CD4-positive, alpha-beta T cell (primary cell): ENCODE results near the gene DEPDC5. TPM values are rescaled to one million over a fixed set of nuclear protein-coding genes. Genes with fewer than 3 reads are reported as not detected.

Experiments
- ATAC-seq: fragments of 200-7000 bp; cut with Tn5 transposase; one replicate; pipeline ENCODE4 v1.10.0; 2022; ENCODE audit warnings: mild to moderate bottlenecking; ENCODE audit not compliant: poor library complexity
- CTCF ChIA-PET: fragments of 350-600 bp; sonication (Branson Sonifier 250); formaldehyde crosslinking; loops from one replicate; lab custom pipeline; 2021; ENCODE audit warnings: antibody characterized with exemption, inconsistent platforms; lab: Charles Lee
- POLR2A ChIA-PET: fragments of 350-600 bp; sonication (Branson Sonifier 250); formaldehyde crosslinking; loops from one replicate; lab custom pipeline; 2021; ENCODE audit warnings: antibody characterized with exemption, inconsistent platforms; lab: Charles Lee
- DNase-seq, 14 experiments: peaks; one replicate each; pipeline ENCODE4 v3.0.0-alpha.2; 2013 to 2020; ENCODE audit warnings: mixed read lengths in 2 of 14
- H3K27ac ChIP-seq, 2 donors: one replicate each; pipeline versions ENCODE4 v1.5.1 to v1.7.0; 2013; ENCODE audit warnings: low read length in 2 of 2, low read depth in 1 of 2, mild to moderate bottlenecking in 1 of 2
- H3K27me3 ChIP-seq, 2 experiments: 1 replicate in 1 of 2; 2 replicates in 1 of 2; pipeline versions ENCODE4 v1.6.1 to v1.7.0; 2013; ENCODE audit warnings: low read length in 2 of 2, control low read depth in 1 of 2, mild to moderate bottlenecking in 1 of 2, moderate library complexity in 1 of 2; ENCODE audit not compliant: insufficient read depth in 2 of 2, control insufficient read depth in 1 of 2
- H3K36me3 ChIP-seq: one replicate; pipeline ENCODE4 v1.6.1; 2013; ENCODE audit warnings: low read length, control low read depth; ENCODE audit not compliant: insufficient read depth
- H3K4me1 ChIP-seq: one replicate; pipeline ENCODE4 v1.6.1; 2013; ENCODE audit warnings: low read length, control low read depth; ENCODE audit not compliant: insufficient read depth
- H3K4me3 ChIP-seq: one replicate; pipeline ENCODE4 v1.5.1; 2013; ENCODE audit warnings: mild to moderate bottlenecking, low read length, moderate library complexity
- H3K9me3 ChIP-seq, 2 experiments: 1 replicate in 1 of 2; 2 replicates in 1 of 2; pipeline versions ENCODE4 v1.6.1 to v1.7.0; 2013; ENCODE audit warnings: low read length in 2 of 2, mild to moderate bottlenecking in 2 of 2, control low read depth in 1 of 2, moderate library complexity in 1 of 2; ENCODE audit not compliant: control insufficient read depth in 1 of 2, insufficient read depth in 1 of 2
- H3K27ac Mint-ChIP-seq: one replicate; pipeline ENCODE4 v1.8.0; 2020; ENCODE audit warnings: mixed read lengths
- H3K27me3 Mint-ChIP-seq: one replicate; pipeline ENCODE4 v1.8.0; 2021; ENCODE audit warnings: mixed read lengths
- H3K36me3 Mint-ChIP-seq: one replicate; pipeline ENCODE4 v1.8.0; 2021; ENCODE audit warnings: low read depth, mixed read lengths
- H3K4me1 Mint-ChIP-seq: one replicate; pipeline ENCODE4 v1.8.0; 2021; ENCODE audit warnings: low read depth, mixed read lengths
- H3K4me3 Mint-ChIP-seq: one replicate; pipeline ENCODE4 v1.8.0; 2020; ENCODE audit warnings: mild to moderate bottlenecking, mixed read lengths
- H3K9me3 Mint-ChIP-seq: one replicate; pipeline ENCODE4 v1.8.0; 2020; ENCODE audit warnings: mixed read lengths
- intact Hi-C, 2 experiments: fragments of 100-400 bp; cut with DNase I in 1 of 2; cut with micrococcal nuclease in 1 of 2; formaldehyde crosslinking; loops; one replicate each; pipeline versions ENCODE4 v1.15.1 to v1.9.0; 2023 to 2025; cut with DNase I, micrococcal nuclease
- total RNA-seq, 174 experiments: library from RNA in 2 of 174; stranded (reverse) in 2 of 174; gene quantifications; one replicate each; pipeline ENCODE4 v1.2.3 and lab custom pipeline; 2021 to 2026
- TF ChIP-seq, protein P1 (sequence below): fragments of 200-600 bp; IDR thresholded peaks from one replicate; pipeline ENCODE4 v1.8.0; 2022; ENCODE audit warnings: antibody characterized with exemption, mild to moderate bottlenecking

Gene DEPDC5
- total RNA-seq, 2 experiments from 2014 or later, result 32.9 to 36.6 TPM

DNA sequence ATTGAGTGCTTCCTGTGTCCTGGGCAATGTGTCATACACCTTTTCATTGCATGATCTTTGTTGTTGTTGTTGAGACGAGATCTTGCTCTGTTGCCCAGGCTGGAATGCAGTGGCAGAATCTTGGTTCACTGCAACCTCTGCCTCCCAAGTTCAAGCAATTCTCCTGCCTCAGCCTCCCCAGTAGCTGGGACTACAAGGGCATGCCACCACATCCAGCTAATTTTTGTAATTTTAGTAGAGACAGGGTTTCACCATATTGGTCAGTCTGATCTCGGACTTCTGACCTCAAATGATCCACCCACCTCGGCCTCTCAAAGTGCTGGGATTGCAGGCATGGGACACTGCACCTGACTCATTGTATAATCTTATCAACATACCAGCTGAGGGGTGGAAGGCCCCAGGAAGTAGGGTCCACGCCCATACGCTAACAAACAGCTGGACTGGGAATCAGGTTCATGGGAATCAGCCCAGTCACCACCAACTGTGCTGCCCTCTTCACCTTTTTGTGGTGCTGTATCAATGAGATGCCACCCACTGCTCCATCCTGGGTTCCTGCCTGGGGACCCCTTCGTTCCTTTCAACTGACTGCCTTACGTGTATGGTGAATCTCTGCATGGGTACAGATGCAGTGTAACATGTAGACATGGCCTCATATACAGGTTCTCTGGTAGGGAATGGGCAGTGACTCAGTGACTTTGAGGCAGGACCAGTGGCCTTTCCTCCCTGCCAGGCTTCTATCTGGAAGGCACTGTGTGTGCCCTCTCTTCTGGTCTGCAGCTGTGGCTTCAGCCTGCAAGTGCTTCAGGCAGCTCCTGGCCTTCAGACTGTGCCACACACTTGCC, 158.0 kb downstream of the DEPDC5 start:
- Histone ChIP-seq H3K27me3 (no peaks in the 10 kb centered on the region), H3K4me1 (no peaks in the 10 kb centered on the region), H3K4me3 (no peak overlapping the region), H3K9me3 (no peaks in the 10 kb centered on the region), H3K27ac (no peak overlapping the region), H3K36me3 (no peaks in the 10 kb centered on the region)
- Mint-ChIP-seq H3K36me3 (peaks cover 26% of the 10 kb centered on the region), H3K27me3 (no peaks in the 10 kb centered on the region), H3K27ac (no peak overlapping the region), H3K9me3 (no peaks in the 10 kb centered on the region), H3K4me3 (no peak overlapping the region), H3K4me1 (no peaks in the 10 kb centered on the region)
- TF ChIP-seq, protein P1, sequence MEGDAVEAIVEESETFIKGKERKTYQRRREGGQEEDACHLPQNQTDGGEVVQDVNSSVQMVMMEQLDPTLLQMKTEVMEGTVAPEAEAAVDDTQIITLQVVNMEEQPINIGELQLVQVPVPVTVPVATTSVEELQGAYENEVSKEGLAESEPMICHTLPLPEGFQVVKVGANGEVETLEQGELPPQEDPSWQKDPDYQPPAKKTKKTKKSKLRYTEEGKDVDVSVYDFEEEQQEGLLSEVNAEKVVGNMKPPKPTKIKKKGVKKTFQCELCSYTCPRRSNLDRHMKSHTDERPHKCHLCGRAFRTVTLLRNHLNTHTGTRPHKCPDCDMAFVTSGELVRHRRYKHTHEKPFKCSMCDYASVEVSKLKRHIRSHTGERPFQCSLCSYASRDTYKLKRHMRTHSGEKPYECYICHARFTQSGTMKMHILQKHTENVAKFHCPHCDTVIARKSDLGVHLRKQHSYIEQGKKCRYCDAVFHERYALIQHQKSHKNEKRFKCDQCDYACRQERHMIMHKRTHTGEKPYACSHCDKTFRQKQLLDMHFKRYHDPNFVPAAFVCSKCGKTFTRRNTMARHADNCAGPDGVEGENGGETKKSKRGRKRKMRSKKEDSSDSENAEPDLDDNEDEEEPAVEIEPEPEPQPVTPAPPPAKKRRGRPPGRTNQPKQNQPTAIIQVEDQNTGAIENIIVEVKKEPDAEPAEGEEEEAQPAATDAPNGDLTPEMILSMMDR, result no peak
- ChIA-PET CTCF (no interaction called here), POLR2A (no interaction called here)
- no peak for DNase-seq
- no peak for ATAC-seq
- intact Hi-C loops, result no loop called here

DNA sequence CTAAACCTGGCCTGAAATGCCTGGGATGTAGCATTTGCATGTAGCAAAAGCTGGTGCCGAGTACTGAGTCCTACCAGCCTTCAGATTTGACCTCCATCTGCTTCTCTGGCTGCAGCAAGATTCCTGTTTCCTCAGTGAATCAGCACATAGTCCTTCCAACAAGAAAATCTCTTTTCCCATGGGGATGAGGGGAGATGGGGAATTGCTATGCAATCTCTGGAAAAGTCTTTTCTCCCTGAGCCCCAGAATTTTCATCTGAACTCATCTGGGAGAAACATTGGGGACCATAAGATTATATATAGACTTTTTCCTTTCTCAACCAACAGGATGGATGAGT, 158.6 kb downstream of the DEPDC5 start:
- no peak for ATAC-seq
- H3K27me3 ChIP-seq, result no peaks in the 10 kb centered on the region
- Mint-ChIP-seq H3K4me3 (no peak overlapping the region), H3K9me3 (no peaks in the 10 kb centered on the region), H3K27ac (no peak overlapping the region), H3K36me3 (peaks cover 21% of the 10 kb centered on the region), H3K4me1 (no peaks in the 10 kb centered on the region), H3K27me3 (no peaks in the 10 kb centered on the region)
- ChIA-PET CTCF (interaction anchor here (0.7 kb wide), 1 partner anchor 1151 kb away, joined by 3 read pairs; no protein-coding TSS in a partner anchor), POLR2A (no interaction called here)
- DNase-seq, result no peak
- H3K36me3 ChIP-seq, result no peaks in the 10 kb centered on the region
- peaks cover 4% of the 10 kb centered on the region for H3K4me1 ChIP-seq
- no peak overlapping the region for H3K4me3 ChIP-seq
- intact Hi-C loops, result no loop called here
- H3K9me3 ChIP-seq, result no peaks in the 10 kb centered on the region
- TF ChIP-seq, protein P1, result no peak
- H3K27ac ChIP-seq, result no peak overlapping the region

DNA sequence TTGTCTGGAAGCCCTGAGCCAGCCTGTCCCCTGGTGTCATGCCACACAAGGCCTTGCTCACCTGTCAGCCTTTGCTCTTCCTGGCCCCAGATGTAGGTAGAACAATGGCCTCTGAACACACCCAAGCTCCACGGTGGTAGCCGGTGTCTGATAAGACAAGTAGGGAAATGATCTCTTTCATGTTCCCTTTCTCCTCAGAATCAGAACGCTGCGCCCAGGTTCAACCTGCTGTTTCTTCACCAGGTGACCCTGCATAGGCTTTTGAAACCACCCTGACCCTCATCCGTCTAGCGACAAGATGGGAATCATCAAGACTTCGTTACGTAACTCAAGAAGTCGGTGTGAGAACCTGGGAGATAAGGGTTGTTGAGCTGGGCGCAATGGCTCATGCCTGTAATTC, 161.8 kb downstream of the DEPDC5 start:
- Histone ChIP-seq H3K27me3 (no peaks in the 10 kb centered on the region), H3K4me1 (peaks cover 6% of the 10 kb centered on the region), H3K27ac (no peak overlapping the region), H3K4me3 (no peak overlapping the region), H3K9me3 (no peaks in the 10 kb centered on the region), H3K36me3 (no peaks in the 10 kb centered on the region)
- H3K36me3 Mint-ChIP-seq, result peaks cover 6% of the 10 kb centered on the region
- CTCF ChIA-PET, result no interaction called here
- ATAC-seq, result no peak
- intact Hi-C loops, result no loop called here
- H3K27ac Mint-ChIP-seq, result no peak overlapping the region
- no peak for DNase-seq
- no peaks in the 10 kb centered on the region for H3K9me3 Mint-ChIP-seq
- H3K27me3 Mint-ChIP-seq, result no peaks in the 10 kb centered on the region
- TF ChIP-seq, protein P1, result no peak
- H3K4me3 Mint-ChIP-seq, result no peak overlapping the region
- POLR2A ChIA-PET, result no interaction called here
- H3K4me1 Mint-ChIP-seq, result no peaks in the 10 kb centered on the region
